Measurements from ENCODE around the gene ZNF343. TPM values are rescaled to one million over a fixed set of nuclear protein-coding genes. Genes with fewer than 3 reads are reported as not detected.

The ZNF343 gene
- total and polyA plus RNA-seq, 10 donors = 4.8 to 16.2 (median 10.3) TPM

DNA sequence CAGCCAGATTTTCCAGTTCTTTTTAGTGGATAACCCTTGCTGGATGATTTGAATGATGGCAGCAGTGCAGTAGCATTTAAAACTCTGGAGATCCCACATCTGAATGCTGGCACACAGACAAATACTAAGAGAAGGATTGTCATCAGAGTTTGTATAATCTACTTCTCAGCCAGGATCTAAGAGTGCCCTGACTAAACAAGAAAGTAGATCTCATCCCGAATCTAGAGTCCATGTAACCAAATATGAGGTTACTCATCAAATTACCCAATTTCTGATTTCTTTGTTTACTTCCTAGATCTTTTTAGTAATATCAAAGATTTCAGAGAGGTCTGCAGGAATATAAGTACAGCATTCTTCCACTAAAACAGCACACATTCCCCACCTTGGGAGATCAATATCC lies 35.5 kb upstream of the ZNF343 start:
- Histone ChIP-seq H3K27me3 (replicated peaks in 1 of 7) (peaks cover 0 to 44% (median 0%) of the 10 kb centered on the region in 7 donors), H3K27ac (no peak overlapping the region), H3K4me1 (no peaks in the 10 kb centered on the region), H3K9me3 (no peaks in the 10 kb centered on the region), H3K4me3 (no peak overlapping the region), H3K36me3 (no peaks in the 10 kb centered on the region)
- 73 to 94% (median 78%) methylated on average over 1 of the region's 1 CpG for WGBS, 5 donors
- no peak for DNase-seq
- TF ChIP-seq, protein P1, sequence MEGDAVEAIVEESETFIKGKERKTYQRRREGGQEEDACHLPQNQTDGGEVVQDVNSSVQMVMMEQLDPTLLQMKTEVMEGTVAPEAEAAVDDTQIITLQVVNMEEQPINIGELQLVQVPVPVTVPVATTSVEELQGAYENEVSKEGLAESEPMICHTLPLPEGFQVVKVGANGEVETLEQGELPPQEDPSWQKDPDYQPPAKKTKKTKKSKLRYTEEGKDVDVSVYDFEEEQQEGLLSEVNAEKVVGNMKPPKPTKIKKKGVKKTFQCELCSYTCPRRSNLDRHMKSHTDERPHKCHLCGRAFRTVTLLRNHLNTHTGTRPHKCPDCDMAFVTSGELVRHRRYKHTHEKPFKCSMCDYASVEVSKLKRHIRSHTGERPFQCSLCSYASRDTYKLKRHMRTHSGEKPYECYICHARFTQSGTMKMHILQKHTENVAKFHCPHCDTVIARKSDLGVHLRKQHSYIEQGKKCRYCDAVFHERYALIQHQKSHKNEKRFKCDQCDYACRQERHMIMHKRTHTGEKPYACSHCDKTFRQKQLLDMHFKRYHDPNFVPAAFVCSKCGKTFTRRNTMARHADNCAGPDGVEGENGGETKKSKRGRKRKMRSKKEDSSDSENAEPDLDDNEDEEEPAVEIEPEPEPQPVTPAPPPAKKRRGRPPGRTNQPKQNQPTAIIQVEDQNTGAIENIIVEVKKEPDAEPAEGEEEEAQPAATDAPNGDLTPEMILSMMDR (IDR thresholded peaks at IDR 0.05 in 8 of 11, conservative IDR thresholded peaks at IDR 0.05 in 3 of 11) = no peak
- TF ChIP-seq POLR2AphosphoS5 (IDR thresholded peaks at IDR 0.05) = no peak
- no peak for TF ChIP-seq POLR2A (IDR thresholded peaks at IDR 0.05)
- intact Hi-C loops (cut with DNase I; ENCODE audit: low total_unique reads) = no loop called here

DNA sequence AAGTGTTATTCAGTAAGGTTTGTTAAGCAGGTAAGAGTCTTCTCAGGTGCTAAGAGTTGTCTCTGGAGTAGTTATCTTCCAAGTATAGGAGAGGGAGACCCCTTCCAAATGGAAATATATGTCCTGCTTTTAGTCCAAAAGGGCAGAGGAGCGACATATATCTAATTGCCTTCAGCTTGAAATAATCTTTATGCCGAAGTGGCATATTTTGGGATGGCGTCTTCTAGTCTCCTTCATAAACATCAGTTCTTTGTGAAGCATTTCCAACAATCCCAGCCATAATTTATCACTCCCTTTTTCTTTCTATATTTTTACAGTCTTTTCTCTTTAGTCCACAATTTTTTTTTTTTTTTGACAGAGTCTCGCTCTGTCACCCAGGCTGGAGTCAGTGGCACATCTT lies 33.6 kb upstream of the ZNF343 start:
- no peaks in the 10 kb centered on the region for H3K36me3 ChIP-seq
- DNase-seq = no peak
- TF ChIP-seq POLR2AphosphoS5 (IDR thresholded peaks at IDR 0.05) = no peak
- TF ChIP-seq, protein P1 (IDR thresholded peaks at IDR 0.05 in 8 of 11, conservative IDR thresholded peaks at IDR 0.05 in 3 of 11) = no peak
- TF ChIP-seq POLR2A (IDR thresholded peaks at IDR 0.05) = no peak
- H3K4me3 ChIP-seq = no peak overlapping the region
- no peaks in the 10 kb centered on the region for H3K9me3 ChIP-seq
- peaks cover 0 to 58% (median 0%) of the 10 kb centered on the region in 7 donors for H3K27me3 ChIP-seq (replicated peaks in 1 of 7)
- 82 to 92% (median 91%) methylated on average over 4 of the region's 4 CpGs for WGBS, 5 donors
- no peak overlapping the region for H3K27ac ChIP-seq
- intact Hi-C loops (cut with DNase I; ENCODE audit: low total_unique reads) = no loop called here
- no peaks in the 10 kb centered on the region for H3K4me1 ChIP-seq

DNA sequence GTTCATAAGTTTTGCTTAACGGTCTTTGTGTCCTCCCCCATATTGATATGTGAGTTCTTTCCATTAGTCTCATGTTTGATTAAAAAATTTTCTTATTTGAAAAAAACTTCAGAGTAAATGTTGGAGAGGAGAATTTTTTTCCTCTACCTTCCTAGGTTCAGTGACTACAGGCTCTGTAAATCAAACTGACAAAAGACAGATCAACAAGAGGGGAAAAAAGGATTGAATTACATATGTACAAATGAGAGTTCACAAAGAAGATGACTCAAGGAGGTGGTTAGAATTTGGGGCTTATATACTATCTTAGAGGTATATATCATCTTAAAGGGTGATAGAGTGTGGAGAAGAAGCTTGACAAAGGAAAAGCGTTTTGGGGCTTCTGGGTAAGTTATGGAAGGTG lies 33.2 kb upstream of the ZNF343 start:
- Histone ChIP-seq H3K4me3 (no peak overlapping the region), H3K36me3 (no peaks in the 10 kb centered on the region), H3K4me1 (no peaks in the 10 kb centered on the region), H3K9me3 (no peaks in the 10 kb centered on the region), H3K27ac (no peak overlapping the region), H3K27me3 (replicated peaks in 1 of 7) (peaks cover 0 to 62% (median 0%) of the 10 kb centered on the region in 7 donors)
- 83 to 92% (median 88%) methylated on average over 2 of the region's 2 CpGs for WGBS, 5 donors
- TF ChIP-seq, protein P1 (IDR thresholded peaks at IDR 0.05 in 8 of 11, conservative IDR thresholded peaks at IDR 0.05 in 3 of 11) = no peak
- no peak for TF ChIP-seq POLR2A (IDR thresholded peaks at IDR 0.05)
- DNase-seq = no peak
- intact Hi-C loops (cut with DNase I; ENCODE audit: low total_unique reads) = no loop called here

DNA sequence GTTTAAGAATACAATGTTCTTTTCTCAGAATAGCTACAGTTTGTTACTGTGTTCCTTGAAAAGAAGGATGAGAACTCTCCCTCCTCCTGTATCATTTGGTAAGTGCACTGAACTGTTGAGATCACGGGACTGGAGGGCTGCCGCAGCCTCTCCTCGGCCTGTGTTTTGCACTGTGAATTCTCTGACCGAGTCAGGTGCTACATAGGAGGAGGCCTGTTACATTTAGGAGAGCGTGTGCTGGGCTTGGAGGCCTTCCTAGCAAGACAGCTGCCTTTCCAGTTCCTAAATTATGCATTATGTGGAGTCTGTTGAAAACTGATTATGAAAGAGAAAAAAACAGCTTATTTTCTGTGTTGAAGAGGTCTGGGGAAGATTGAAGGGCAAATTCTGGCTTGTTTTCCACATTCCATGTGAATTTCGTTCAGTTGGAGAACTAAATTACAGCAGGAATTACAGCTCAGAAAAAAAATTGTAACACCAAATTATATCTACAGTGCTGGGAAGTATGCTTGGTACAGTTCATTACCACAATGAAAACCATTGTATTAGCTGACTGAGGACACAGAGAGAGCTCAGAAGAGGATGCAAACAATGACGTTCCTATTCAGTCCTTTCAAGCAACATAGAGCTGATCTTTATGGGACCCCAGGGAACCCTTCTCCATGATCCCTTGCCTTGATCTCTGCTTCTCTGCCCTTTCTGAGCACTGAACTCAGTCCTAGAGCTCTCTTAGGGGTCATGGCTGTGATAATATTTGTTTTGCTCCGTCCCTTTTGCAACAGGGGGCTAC lies 30.4 kb upstream of the ZNF343 start:
- H3K4me1 ChIP-seq = no peaks in the 10 kb centered on the region
- H3K36me3 ChIP-seq = no peaks in the 10 kb centered on the region
- TF ChIP-seq, protein P1 (IDR thresholded peaks at IDR 0.05 in 8 of 11, conservative IDR thresholded peaks at IDR 0.05 in 3 of 11) = no peak
- TF ChIP-seq POLR2A (IDR thresholded peaks at IDR 0.05) (no peak), POLR2AphosphoS5 (IDR thresholded peaks at IDR 0.05) (no peak)
- WGBS, 5 donors = 62 to 73% (median 64%) methylated on average over 8 of the region's 8 CpGs
- intact Hi-C loops (cut with DNase I; ENCODE audit: low total_unique reads) = no loop called here
- DNase-seq = no peak
- H3K27me3 ChIP-seq (replicated peaks in 1 of 7) = peaks cover 0 to 76% (median 0%) of the 10 kb centered on the region in 7 donors
- no peak overlapping the region for H3K4me3 ChIP-seq
- no peak overlapping the region for H3K27ac ChIP-seq
- H3K9me3 ChIP-seq = no peaks in the 10 kb centered on the region

All from spleen (tissue), 11 donors.